Testis (tissue), 2 donors: ENCODE measurements around the gene CPSF2.

Experiments used
- CTCF ChIP-seq, 3 experiments: fragments of 450-650 bp in 2 of 3; fragments of 200-600 bp in 1 of 3; sonication (generic) in 1 of 3; IDR thresholded peaks; one replicate each; pipeline ENCODE4 v1.5.1; 2016 to 2019; ENCODE audit warnings: antibody characterized with exemption in 3 of 3, mild to moderate bottlenecking in 2 of 3, moderate library complexity in 1 of 3
- POLR2A ChIP-seq: fragments of 450-650 bp; IDR thresholded peaks from one replicate; pipeline ENCODE4 v1.6.1; 2017; ENCODE audit warnings: antibody characterized with exemption, mild to moderate bottlenecking, moderate library complexity

GRCh38 chr14:92185559-92185958 lies 63.8 kb downstream of the CPSF2 start:
- TF ChIP-seq CTCF (IDR thresholded peaks at IDR 0.05), result no peak
- no peak for TF ChIP-seq POLR2A
